ENCODE data around the gene ERLEC1.

ERLEC1 gene

DNA sequence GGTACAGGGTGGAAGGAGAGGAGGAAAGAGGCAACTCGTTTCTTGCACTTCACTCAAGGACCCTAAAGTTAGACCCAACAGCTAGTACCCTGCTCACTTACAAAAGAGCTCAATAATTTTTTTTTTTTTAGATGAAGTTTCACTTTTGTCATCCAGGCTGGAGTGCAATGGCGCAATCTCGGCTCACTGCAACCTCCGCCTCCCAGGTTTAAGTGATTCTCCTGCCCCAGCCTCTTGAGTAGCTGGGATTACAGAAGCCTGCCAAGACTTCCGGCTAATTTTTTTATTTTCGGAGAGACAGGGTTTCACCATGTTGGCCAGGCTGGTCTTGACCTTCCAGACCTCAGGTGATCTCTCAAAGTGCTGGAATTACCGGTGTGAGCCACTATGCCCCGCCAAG lies 4.2 kb upstream of the ERLEC1 start:
- no peak for DNase-seq (ENCODE audit: low spot score)

DNA sequence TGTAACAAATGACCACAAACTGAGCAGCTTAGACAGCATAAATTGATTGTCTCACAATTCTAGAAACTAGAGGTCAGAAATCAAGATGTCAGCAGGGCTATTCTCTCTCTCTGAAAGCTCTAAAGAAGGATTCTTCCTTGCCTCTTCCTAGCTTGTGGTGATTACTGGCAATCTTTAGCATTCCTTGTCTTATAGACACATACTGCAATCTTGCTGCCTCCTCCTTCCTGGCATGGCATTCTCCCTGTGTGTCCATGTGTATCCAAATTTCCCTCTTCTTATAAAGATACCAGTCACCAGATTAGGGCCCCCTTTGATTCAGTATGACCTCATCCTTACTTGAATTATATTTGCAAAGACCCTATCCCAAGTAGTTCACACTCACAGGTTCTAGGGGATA lies 2.4 kb upstream of the ERLEC1 start:
- no peak for DNase-seq (ENCODE audit: low spot score)

- DNase-seq (ENCODE audit: low spot score): no peak
These were observed 1.5 kb upstream of the ERLEC1 start for GRCh38 chr2:53785366-53785765.

- peak; percentile 66 for DNase-seq (ENCODE audit: low spot score)
These were observed 516 bp upstream of the ERLEC1 start for GRCh38 chr2:53786352-53786704.

DNA sequence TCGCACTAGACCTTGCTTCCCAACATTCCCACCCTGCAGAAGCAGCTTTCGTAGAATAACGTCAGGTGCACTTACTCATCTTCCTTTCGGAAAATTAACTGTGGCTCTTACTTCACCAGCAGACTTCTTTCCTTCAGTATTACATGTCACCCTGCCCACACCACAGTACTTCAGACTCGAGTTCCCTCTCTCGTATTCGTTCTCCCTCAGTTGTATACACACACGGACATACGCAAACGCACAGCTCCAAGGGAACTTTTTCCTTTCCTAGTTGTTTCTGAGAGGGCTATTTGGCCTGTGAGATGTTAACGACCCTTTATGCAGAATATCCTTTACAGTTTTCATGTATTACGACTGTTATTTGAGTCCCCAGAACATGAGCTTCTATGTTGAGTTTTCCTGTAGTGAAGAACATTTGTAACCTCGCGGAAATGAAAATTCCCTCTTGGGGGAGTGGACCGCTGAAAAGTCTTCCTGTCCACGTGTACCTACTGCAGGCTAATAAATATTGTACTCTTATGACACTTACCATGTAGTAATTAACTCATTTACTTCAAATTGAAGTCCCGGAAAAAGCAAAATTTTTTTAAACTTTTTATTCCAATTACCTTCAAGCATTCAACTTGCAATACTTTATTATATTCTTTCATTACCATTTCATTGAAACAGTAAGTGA lies 908 bp downstream of the ERLEC1 start:
- peak; percentile 53 for DNase-seq (ENCODE audit: low spot score)

GRCh38 chr2:53793261-53793660 lies 6.4 kb downstream of the ERLEC1 start:
- DNase-seq (ENCODE audit: low spot score): no peak

DNA sequence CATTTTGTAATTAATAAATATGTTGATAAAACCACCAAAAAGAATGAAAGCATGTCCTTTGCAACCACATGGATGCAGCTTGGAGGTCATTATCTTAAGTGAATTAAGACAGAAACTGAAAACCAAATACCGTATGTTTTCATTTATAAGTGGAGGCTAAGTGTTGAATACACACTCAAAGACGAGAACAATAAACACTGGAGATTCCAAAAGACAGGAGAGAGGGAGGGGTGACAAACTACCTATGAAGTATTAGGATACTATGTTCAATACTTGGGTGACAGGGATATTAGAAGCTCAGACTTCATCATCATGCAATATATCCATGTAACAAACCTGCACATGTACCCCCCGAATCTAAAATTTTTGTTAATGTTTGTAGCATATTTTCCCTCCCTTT lies 7.0 kb downstream of the ERLEC1 start:
- no peak for DNase-seq (ENCODE audit: low spot score)

GRCh38 chr2:53801547-53801946 lies 14.7 kb downstream of the ERLEC1 start:
- DNase-seq (ENCODE audit: low spot score): no peak

DNA sequence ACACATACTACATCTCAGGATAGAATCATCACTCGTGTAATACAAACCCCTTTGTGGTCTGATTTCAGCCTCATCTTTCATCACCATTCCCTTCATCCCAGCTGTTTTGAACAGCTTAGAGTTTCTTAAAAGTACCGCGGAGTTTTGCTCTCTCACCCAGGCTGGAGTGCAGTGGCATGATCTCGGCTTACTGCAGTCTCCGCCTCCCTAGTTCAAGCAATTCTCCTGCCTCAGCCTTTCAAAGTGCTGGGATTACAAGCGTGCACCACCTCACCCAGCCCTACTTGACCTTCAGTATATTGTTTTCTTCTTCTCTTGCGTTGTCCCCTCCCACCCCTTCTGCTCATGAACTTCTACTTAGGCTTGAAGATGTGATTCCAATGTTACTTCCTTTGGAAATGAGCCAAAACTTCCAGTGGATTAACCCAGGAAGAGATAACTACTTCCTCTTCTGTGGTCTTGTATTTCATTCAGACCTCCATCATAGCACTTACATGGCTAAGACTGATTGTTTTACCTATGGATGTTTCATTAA lies 15.8 kb downstream of the ERLEC1 start:
- DNase-seq (ENCODE audit: low spot score): no peak

DNA sequence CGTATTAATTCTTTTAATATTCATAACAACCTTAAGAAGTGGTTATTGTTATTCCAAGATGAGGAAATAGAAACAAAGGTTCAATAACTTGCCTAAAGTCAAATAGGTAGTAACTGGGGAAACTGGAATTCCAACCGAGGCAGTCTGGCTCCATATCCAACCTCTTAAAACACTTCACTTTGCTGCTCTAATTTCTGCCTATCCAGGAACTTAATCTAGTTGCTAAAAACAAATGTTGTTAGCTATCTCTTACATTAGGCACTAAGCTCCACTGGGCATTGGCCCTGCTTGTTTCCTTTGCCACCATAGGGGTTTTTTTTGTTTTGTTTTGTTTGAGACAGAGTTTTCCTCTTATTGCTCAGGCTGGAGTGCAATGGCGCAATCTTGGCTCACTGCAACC lies 24.8 kb downstream of the ERLEC1 start:
- DNase-seq (ENCODE audit: low spot score): no peak

DNA sequence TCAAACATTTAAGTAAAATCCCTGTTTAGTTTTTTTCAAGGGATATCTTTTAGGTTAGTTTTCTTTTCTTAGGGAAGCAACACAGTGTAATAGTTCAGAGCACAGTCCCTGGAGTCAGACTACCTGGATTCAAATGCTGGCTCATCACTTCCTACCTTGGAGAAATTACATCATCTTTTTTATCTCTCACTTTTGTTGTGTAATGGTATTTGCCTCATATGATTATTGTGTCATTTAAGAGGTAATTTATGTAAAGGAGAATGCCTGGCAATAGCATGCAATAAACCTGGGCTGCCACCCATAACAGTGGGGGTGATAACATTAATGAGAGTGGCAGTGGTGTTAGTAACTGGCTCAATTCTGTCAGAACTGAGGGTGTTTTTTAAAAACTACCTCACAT lies 26.3 kb downstream of the ERLEC1 start:
- DNase-seq (ENCODE audit: low spot score): no peak

GRCh38 chr2:53818854-53819435 lies 32.1 kb downstream of the ERLEC1 start:
- no peak for DNase-seq (ENCODE audit: low spot score)

DNA sequence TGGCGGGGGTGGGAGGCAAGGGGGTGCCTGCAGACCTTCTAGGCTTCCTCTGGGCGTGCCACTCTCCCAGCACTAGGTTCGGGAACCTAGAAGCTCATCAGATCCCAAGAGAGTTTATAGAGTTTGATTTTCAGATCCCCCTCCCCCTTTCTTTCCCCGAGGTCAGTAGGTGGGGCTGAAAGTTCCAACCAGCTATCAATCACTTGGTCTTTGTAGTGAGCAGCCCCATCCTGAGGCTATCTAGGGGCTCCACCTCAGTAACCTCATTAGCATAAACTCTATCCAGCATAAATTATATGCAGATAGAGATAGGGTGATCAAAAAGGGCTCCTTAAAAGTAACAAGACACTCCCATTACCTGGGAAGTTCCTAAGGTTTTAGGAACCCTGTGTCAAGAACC lies 32.8 kb downstream of the ERLEC1 start:
- no peak for DNase-seq (ENCODE audit: low spot score)

DNA sequence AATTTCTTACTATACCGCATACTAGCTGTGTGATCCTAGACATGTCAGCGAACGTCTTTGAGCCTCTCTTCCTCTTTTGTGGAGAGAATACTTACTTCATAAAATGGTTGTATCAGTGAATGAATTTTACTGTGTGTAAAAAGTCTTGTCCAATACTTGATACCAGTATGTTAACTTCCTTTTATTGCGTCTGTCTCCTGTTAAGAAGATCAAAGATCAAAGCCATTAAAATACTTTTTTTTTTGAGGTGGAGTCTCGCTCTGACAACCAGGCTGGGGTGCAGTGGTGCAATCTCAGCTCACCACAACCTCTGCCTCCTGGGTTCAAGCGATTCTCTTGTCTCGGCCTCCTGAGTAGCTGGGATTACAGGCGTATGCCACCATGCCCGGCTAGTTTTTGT lies 33.2 kb downstream of the ERLEC1 start:
- DNase-seq (ENCODE audit: low spot score): no peak

DNA sequence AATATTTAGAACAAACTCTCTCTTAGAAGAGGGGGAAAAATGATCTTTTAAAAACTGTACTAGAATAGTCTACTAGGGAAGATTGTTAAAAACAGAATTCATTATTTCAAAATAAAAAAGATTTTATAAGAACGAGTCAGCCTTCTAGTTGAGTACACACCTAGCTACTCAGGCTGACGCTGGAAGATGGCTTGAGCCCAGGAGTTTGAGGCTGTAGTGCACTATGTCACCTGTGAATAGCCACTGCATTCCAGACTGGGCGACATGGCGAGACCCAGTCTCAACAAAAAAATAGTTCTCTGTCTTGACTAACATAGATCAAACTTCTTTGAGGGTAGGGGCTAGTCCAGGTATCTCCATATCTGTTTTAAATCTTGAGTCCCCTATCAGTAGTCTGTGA lies 33.9 kb downstream of the ERLEC1 start:
- DNase-seq (ENCODE audit: low spot score): no peak

GRCh38 chr2:53821810-53822209 lies 35.0 kb downstream of the ERLEC1 start:
- DNase-seq (ENCODE audit: low spot score): no peak

GRCh38 chr2:53823639-53824038 lies 36.8 kb downstream of the ERLEC1 start:
- peak; percentile 52 for DNase-seq (ENCODE audit: low spot score)

- no peak for DNase-seq (ENCODE audit: low spot score)
These were observed 39.2 kb downstream of the ERLEC1 start for GRCh38 chr2:53826030-53826410.

- DNase-seq (ENCODE audit: low spot score): no peak
These were observed 39.9 kb downstream of the ERLEC1 start for GRCh38 chr2:53826587-53827397.

DNA sequence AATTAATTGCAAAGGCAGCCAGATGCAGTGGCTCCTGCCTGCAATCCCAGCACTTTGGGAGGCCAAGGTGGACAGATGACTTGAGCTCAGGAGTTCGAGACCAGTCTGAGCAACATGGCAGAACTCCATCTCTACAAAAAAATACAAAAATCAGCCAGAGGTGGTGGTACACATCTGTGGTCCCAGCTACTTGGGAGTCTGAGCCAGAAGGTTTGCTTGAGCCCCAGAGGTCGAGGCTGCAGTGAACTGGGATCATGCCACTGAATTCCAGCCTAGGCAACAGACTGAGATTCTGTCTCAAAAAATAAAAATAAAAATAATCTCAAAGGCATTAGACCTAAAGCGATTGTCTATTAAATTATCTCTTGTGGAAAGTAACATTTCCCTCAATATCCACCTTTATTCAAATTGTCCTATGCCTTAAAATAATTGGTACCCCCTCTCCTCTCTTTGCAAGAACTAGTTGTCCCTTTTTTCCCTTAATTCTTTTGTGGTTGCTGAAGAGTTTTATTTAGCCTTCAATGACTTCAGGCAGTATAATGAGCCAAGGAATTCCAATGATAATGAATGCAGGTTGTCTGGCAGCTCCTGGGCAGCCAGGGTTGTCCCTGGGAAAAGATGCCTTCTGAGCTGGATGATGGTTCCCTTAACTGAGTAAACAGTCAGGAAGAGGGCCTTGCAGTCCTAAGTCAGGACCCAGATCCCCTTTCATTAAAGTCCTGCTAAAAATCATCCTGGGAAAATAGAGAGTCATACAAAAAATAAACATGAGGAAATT lies 40.7 kb downstream of the ERLEC1 start:
- DNase-seq (ENCODE audit: low spot score): no peak

DNA sequence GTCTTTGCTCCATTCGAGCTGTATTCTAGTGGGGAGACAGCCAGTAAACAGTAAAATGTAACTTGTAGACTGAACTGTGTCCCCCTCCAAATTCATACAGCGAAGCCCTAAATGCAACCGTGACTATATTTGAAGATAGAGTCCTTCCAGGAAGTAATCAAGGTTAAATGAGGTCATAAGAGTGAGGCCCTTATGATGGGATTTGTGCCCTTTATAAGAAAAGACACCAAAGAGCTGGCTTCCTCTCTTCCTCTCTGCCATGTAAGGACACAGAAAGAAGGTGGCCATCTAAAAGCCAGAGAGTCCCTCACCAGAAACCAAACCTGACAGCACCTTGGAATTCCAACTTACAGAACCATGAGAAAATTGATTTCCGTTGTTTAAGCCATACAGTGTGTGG lies 41.5 kb downstream of the ERLEC1 start:
- DNase-seq (ENCODE audit: low spot score): no peak

DNA sequence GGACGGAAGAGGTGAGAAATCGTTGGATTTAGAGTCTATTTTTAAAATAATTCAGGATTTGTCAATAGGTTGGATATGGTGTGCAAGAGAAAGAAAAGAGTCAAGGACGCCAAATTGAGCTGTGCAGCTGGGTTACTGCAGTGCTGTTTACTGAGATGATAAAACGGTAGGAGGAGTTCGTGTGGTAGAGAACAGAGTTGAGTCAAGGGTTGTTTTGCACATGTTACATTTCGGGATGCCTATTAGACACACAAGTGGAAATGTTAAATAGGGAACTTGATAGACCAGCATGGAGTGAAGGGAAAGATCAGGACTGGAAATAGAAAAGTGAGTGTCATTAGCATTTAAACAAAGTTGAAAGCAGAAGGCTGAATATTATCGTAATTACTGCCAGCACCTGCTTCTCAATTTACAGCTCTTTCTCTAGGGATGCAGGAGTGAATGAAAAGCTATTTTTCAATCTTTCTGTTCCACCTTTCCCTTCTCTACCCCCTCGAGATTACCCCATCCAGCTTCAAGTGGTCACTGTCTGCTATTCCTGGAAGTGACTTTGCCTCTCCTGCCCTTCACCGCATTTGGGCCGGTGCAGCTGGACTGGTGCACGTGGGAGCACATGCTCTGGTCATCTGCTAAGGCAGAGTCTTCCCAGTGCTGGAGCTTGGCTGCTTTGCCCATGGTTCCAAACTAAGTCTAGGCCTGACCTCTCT lies 42.6 kb downstream of the ERLEC1 start:
- no peak for DNase-seq (ENCODE audit: low spot score)
